NT2/D1 (cell line): ENCODE measurements around the gene ITGB2.

Source experiments
- DNase-seq: peaks from one replicate; pipeline ENCODE4 v3.0.0-alpha.2; 2011; ENCODE audit warnings: low read depth, low spot score
- H3K27me3 ChIP-seq: 2 replicates; pipeline ENCODE4 v1.6.0; 2011; ENCODE audit warnings: mild to moderate bottlenecking; ENCODE audit not compliant: insufficient read length, insufficient read depth
- H3K36me3 ChIP-seq: 2 replicates; pipeline ENCODE4 v1.6.1; 2011; ENCODE audit warnings: mild to moderate bottlenecking, low read length, mixed read lengths; ENCODE audit not compliant: insufficient read depth, insufficient read length
- H3K4me1 ChIP-seq: 2 replicates; pipeline ENCODE4 v1.5.1; 2011; ENCODE audit not compliant: insufficient read depth, insufficient read length
- H3K4me3 ChIP-seq: 2 replicates; pipeline ENCODE4 v1.5.1; 2011; ENCODE audit warnings: low read depth; ENCODE audit not compliant: insufficient read length
- H3K9ac ChIP-seq: 2 replicates; pipeline ENCODE4 v1.6.0; 2011; ENCODE audit warnings: low read depth; ENCODE audit not compliant: insufficient read length
- H3K9me3 ChIP-seq: 2 replicates; pipeline ENCODE4 v1.5.1; 2011; ENCODE audit warnings: mild to moderate bottlenecking, low read length; ENCODE audit not compliant: insufficient read depth
- SUZ12 ChIP-seq: IDR thresholded peaks from 2 replicates; pipeline ENCODE4 v1.6.1; 2011; ENCODE audit not compliant: insufficient read length, insufficient read depth; ENCODE audit errors: extremely low read depth
- YY1 ChIP-seq: IDR thresholded peaks from 2 replicates; pipeline ENCODE4 v1.6.1; 2011; ENCODE audit not compliant: insufficient read length, insufficient read depth
- ZNF274 ChIP-seq: IDR thresholded peaks from 2 replicates; pipeline ENCODE4 v1.6.1; 2011; ENCODE audit warnings: mild to moderate bottlenecking, low read depth, low read length

The ITGB2 gene

DNA sequence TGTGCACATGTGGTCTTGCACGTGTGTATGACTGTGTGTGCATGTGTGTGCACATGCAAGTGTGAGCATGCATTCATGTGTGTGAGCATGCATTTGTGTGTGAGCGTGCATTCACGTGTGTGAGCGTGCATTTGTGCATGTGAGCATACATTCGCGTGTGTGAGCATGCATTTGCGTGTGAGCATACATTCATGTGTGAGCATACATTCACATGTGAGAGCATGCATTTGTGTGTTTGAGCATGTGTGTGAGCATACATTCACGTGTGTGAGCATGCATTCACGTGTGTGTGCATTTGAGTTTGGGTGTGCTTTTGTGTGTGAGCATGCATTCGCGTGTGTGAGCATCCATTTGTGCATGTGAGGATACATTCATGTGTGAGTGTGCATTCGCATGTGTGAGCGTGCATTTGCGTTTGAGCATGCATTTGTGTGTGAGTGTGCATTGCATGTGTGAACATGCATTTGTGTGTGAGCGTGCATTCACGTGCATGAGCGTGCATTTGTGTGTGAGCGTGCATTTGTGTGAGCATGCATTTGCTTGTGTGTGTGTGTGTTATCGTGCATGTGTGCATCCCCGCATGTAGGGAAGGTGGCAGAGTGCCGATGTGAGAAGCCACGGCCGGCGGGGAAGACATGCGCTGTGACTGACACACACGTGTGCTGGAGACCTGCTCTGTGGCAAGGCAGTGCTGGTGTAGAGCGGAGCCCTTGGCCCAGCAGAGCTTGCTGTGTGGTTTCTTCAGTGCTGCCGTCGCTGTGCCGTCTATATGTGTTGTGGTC lies 18.2 kb downstream of the ITGB2 start:
- no peak for DNase-seq
- Histone ChIP-seq H3K9ac (no peak overlapping the region), H3K27me3 (no peaks in the 10 kb centered on the region), H3K4me1 (peaks cover 54% of the 10 kb centered on the region), H3K9me3 (no peaks in the 10 kb centered on the region), H3K4me3 (no peak overlapping the region), H3K36me3 (no peaks in the 10 kb centered on the region)
- TF ChIP-seq SUZ12 (no peak), YY1 (no peak), ZNF274 (no peak)

DNA sequence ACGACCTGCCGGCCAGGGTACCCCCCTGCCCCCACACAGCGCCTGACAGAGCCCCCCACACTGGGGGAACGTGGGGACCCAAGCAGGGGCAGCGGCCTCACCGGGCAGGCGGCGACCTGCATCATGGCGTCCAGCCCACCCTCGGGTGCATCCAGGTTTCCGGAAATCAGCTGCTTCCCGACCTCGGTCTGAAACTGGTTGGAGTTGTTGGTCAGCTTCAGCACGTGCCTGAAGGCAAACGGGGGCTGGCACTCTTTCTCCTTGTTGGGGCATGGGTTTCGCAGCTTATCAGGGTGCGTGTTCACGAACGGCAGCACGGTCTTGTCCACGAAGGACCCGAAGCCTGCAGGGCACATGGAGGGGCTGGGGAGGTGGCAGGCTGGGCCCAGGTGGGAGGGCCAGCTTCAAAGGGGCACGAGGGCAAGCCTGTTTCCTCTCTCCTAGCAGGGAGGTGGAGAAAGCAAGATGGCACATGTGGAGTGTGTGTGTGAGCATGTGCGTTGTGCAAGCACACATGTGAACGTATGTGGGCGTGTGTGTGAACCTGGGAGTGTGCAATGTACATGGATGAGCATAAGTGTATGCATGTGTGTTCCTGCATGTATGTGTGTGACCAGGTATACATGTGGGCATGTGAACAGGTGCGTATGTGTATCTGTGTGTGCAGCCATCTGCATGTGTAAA lies 19.2 kb downstream of the ITGB2 start:
- no peaks in the 10 kb centered on the region for H3K9me3 ChIP-seq
- no peak for DNase-seq
- H3K9ac ChIP-seq = no peak overlapping the region
- H3K4me1 ChIP-seq = peaks cover 52% of the 10 kb centered on the region
- TF ChIP-seq SUZ12 = no peak
- TF ChIP-seq ZNF274 = no peak
- no peak for TF ChIP-seq YY1
- no peaks in the 10 kb centered on the region for H3K36me3 ChIP-seq
- H3K4me3 ChIP-seq = no peak overlapping the region
- no peaks in the 10 kb centered on the region for H3K27me3 ChIP-seq

DNA sequence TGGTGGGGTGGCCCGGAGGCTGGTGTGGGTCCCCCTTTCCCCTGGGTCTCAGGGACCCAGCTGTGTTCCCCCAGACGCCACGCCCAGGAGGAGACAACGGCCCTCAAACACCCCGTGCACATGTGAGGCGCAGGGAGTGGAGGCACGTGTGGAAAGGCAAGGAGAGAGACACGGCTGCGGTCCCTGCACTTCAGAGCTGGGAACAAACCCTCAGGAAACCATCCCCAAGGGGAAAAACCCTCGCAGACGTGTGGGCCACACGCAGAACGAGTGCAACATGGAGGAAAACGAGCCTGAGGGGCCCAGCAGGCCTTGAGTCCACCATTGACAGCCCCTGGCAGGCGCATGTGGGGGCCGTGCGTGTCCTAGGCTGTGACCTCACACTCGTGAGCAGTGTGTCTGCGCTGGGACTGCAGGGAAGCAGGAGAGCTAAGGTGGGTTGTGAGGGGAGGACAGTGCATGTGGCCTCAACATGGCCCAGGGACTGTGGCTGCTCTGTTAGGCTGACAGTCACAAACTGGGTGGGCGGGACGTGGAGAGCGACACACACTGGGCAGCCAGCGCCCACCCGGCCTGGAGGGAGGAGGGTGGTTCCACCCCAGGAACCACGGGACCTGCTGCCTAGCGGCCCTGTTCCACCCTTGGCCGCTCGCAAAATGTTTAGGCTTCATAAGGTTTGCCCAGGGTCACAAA lies 20.0 kb downstream of the ITGB2 start:
- peaks cover 50% of the 10 kb centered on the region for H3K4me1 ChIP-seq
- H3K36me3 ChIP-seq = no peaks in the 10 kb centered on the region
- no peak overlapping the region for H3K9ac ChIP-seq
- no peaks in the 10 kb centered on the region for H3K9me3 ChIP-seq
- no peaks in the 10 kb centered on the region for H3K27me3 ChIP-seq
- no peak overlapping the region for H3K4me3 ChIP-seq
- no peak for DNase-seq
- TF ChIP-seq ZNF274 (no peak), SUZ12 (no peak), YY1 (no peak)

DNA sequence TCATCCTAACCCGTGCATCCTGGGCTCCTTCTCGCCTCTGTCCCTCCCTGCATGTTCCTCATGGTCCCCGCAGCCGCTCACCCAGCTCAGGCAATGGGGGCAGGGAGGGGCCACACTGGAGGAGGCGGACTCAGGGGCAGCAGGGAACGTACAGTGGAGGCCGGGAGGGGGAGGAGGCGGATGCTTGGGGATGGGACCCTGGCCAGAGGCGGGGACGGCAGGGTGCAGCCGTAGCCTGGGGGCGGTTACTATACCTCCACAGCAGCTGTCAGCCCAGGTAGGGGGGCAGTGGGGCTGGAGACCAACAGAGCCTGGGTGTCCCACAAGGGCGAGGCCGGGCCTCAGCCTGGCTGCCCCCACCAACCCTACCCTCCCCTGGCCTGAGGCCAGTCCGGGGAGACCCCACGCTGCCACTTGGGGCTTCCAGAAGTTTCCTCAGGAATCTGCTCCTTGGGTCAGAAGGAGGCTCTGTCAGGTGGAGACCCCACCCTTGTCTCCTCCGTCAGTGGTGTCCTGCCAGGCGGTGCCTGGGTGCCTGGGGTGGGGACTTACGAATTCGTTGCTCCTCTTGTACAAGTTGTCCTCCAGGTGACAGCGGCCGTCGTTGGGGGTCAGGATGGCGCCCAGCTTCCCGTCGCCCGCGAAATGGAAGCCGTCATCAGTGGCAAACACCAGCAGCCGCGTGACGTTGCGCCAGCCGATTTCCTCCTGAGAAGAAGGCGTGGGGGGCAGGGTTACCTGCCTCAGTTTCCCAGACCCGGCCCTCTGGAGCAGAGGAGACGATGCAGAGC lies 20.7 kb downstream of the ITGB2 start:
- Histone ChIP-seq H3K9me3 (no peaks in the 10 kb centered on the region), H3K36me3 (no peaks in the 10 kb centered on the region), H3K27me3 (no peaks in the 10 kb centered on the region), H3K4me3 (no peak overlapping the region), H3K4me1 (peaks cover 46% of the 10 kb centered on the region), H3K9ac (no peak overlapping the region)
- no peak for TF ChIP-seq ZNF274
- no peak for TF ChIP-seq YY1
- no peak for TF ChIP-seq SUZ12
- DNase-seq = no peak

DNA sequence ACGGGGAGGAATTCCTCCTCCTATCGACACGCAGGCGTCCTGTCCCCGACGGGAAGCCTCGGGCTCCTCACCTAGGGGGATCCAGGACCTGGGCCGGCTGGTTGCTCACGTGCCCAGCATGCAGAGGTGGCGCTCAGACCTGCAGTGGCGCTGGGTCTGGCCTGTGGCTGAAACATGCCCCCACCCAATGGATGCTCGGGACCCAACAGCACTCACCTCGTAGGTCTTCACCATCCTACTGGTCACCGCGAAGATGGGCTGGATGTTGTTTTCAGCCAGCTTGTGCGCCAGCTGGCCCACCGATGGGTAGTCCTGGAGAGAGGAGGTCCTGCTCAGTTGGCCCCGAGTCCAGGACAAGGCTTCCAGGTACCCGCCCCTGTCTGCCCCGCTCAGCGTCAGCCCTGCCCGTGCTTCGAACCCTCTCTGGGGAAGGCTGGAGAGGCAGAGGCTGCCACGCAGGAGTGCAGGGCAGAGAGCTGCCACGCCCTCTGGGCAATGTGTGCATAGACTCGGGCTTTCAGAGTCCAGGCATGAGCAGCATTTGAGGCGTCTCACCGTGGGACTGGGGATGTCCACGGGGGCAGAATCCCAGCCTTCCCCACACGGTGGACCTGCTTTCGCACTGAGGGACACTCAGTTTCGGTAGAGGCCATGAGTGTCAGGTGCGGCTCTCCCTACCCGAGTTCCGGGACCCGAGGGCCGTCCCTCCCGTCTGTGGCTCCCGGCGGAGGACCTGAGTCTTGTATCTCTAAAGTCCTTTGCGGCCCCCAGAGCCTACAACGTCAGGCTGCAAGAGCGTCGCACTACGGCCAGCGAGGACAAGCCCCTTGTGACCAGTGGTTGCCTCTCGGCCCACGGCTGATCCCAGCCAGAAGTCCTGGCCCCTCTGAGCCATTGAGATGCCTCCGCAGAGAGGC lies 21.6 kb downstream of the ITGB2 start:
- H3K9me3 ChIP-seq = no peaks in the 10 kb centered on the region
- H3K27me3 ChIP-seq = no peaks in the 10 kb centered on the region
- no peak overlapping the region for H3K9ac ChIP-seq
- no peak overlapping the region for H3K4me3 ChIP-seq
- no peak for TF ChIP-seq ZNF274
- no peak for TF ChIP-seq YY1
- TF ChIP-seq SUZ12 = no peak
- DNase-seq = no peak
- H3K36me3 ChIP-seq = no peaks in the 10 kb centered on the region
- H3K4me1 ChIP-seq = peaks cover 43% of the 10 kb centered on the region

DNA sequence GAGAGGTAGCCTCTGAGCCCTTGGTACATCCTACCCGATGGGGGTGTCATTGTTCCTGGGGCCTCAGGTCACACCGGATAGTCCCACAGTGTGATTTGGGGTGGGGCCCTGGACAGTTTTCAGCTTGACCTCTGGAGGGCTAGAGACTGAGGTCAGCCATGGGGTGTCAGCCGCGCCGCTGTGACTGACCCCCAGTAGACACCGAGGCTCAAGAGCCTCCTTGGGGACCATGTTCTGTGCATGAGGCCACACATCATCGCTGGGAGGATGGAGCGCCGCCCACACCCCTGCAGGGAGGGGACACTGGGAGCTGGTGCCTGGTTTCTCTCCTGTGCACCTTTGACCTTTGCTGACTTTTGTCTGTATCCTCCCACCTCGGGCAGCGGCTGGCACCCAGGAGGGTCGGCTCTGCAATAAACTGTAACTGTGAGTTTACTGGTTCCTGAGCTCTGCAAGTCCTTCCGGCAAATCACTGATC lies 22.6 kb downstream of the ITGB2 start:
- Histone ChIP-seq H3K9me3 (no peaks in the 10 kb centered on the region), H3K4me1 (peaks cover 38% of the 10 kb centered on the region), H3K36me3 (no peaks in the 10 kb centered on the region), H3K4me3 (no peak overlapping the region), H3K9ac (no peak overlapping the region), H3K27me3 (peaks cover 10% of the 10 kb centered on the region)
- TF ChIP-seq SUZ12 = no peak
- TF ChIP-seq ZNF274 = no peak
- TF ChIP-seq YY1 = no peak
- no peak for DNase-seq
